ENCODE measurements around the gene ZNF433.

Gene ZNF433

DNA sequence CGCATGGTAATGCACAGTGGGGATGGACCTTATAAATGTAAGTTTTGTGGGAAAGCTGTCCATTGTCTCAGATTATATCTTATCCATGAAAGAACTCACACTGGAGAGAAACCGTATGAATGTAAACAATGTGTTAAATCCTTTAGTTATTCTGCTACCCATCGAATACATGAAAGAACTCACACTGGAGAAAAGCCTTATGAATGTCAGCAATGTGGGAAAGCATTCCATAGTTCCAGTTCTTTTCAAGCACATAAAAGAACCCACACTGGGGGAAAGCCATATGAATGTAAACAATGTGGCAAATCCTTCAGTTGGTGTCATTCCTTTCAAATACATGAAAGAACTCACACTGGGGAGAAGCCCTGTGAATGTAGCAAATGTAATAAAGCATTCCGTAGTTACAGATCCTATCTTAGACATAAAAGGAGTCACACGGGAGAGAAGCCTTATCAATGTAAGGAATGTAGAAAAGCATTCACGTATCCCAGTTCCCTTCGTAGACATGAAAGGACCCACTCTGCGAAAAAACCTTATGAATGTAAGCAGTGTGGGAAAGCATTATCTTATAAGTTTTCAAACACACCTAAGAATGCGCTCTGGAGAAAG, 56.9 kb downstream of the ZNF433 start:
- Mint-ChIP-seq H3K4me3 (no peak overlapping the region), H3K36me3 (peaks cover 42 to 49% of the 10 kb centered on the region in 2 donors)

DNA sequence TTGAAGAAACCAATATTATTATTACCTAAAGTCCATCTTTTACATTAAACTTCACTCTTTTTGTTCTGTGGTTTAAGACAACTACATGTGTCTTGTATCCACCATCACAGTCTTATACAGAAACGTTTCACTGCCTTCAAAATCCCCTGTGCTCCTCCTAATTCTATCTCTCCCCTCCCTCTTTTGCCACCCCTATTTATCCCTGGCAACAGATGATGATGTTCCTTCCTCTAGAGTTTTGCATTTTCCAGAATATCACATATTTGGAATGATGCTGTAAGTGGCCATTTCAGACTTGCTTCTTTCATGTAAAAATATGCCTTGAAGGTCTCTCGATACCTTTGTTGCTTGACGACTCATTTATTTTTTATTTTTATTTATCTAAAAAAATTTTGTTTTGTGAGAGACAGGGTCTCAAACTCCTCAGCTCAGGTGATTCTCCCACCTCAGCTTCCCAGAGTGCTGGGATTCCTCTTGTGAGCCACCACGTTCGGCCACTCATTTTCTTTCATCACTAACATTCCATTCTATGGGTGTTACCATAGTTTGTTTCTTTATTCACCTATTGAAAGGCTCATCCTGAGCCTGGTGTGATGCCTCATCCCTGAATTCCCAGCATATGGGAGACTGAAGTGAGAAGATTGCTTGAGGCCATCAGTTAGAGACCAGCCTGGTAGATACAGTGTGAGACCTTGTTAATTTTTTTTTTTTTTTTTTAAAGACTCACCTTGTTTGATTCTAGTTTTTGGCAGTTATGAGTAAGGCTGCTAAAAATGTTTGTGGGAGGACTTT, 62.3 kb downstream of the ZNF433 start:
- Mint-ChIP-seq H3K36me3 (peaks cover 28 to 39% of the 10 kb centered on the region in 2 donors), H3K4me3 (no peak overlapping the region), H3K9me3 (peaks cover 4 to 6% of the 10 kb centered on the region in 2 donors), H3K27ac (no peak overlapping the region), H3K27me3 (no peaks in the 10 kb centered on the region), H3K4me1 (peaks cover 14 to 16% of the 10 kb centered on the region in 2 donors)
- DNase-seq (no peak), ATAC-seq (replicated peaks) (no peak)

More for the DNA sequence above, 56.9 kb downstream of the ZNF433 start:
- no peak overlapping the region for H3K27ac Mint-ChIP-seq
- no peaks in the 10 kb centered on the region for H3K27me3 Mint-ChIP-seq
- no peak for ATAC-seq (replicated peaks)
- H3K4me1 Mint-ChIP-seq = peaks cover 0 to 7% of the 10 kb centered on the region in 2 donors
- H3K9me3 Mint-ChIP-seq = peaks cover 21 to 23% of the 10 kb centered on the region in 2 donors
- DNase-seq = no peak

DNA sequence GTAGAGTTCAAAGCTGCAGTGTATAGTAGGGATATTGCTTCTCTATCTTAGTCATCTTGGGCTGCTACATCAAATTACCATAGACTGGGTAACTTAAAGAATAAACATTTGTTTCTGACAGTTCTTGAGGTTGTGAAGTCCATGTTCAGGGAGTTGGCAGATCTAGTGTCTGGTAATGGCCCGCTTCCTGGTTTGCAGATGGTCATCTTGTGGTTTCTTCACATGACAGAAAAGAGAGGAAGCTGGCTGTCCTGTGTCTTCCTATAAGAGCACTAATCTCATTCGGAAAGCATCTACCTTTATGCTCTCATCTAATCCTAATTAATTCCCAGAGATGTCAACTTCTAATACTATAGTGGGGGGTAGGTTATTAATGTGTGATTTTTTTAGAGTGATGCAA, 64.4 kb downstream of the ZNF433 start:
- Mint-ChIP-seq H3K4me3 (no peak overlapping the region), H3K9me3 (peaks cover 0 to 4% of the 10 kb centered on the region in 2 donors), H3K27me3 (no peaks in the 10 kb centered on the region), H3K27ac (no peak overlapping the region), H3K4me1 (peaks cover 20 to 21% of the 10 kb centered on the region in 2 donors), H3K36me3 (peaks cover 12 to 21% of the 10 kb centered on the region in 2 donors)
- no peak for DNase-seq
- no peak for ATAC-seq (replicated peaks)

DNA sequence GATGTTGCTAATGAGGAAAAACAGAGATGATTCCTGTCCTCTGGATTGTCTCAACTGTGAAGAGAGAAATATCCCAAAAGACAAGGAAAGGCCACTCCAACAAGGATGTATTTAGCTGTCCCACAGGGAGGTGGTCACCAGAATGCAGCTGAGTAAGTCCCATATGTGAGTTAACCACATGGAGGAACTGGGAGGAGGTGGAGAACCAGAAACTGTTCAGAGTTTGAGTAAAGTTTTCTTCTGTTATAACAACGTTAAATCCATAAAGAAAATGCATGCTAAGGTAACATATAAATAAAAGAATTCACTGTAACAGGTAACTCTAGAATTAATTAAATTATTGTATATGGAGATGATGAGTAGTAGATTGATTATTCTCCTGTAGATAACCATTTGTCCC, 65.3 kb downstream of the ZNF433 start:
- ATAC-seq (replicated peaks) = no peak

DNA sequence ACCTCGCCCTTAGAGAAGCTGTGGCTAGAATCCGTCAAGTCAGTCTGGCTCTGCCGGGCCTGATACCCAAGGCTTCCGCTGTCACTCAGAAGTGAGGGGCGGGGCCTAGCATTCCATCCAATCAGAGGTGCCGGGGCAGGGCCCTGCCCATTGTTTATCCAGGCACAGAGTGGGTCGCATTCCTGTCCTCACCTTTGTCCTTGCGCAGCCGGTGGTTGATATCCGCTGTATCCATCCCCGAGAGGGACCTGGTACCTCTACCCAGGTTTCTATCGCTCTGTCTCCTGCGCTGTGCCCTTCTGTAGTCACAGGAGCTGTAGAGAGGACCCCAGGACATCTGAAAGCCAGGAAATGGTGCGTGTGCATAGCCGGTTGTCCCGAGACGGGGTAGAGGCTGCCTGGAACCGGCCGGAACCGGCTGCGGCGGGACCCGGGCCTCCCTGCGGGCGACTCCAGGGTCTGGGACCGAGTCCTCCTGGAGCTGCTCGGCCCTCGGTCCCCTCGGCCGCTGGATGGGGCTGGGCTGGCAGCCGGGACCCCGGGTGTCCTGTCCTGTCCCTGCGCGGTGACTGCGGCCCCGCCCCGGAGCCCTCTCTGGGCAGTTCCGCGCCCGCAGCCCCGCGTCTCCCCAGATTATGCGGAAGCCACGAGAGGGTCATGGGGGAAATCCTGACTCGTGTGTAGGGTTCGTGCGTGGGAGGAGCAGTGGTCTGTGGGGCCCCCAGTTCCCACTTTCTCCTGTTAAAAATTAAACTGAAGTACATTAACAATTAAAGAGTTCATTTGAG, 70.4 kb downstream of the ZNF433 start, which contains the start of gene ZNF763:
ZNF763 (plus strand) TSS at position 183 of the 788 bp plus-strand sequence; CDS start at position 352, 169 bp downstream.
- ATAC-seq (replicated peaks) (peak; percentile 92), DNase-seq (peak; percentile 87)
- peak within 1 kb of the TSS; percentile 91 to 94 for H3K4me3 Mint-ChIP-seq
- no peaks in the 10 kb centered on the region for H3K9me3 Mint-ChIP-seq
- peaks cover 31 to 43% of the 10 kb centered on the region in 2 donors for H3K4me1 Mint-ChIP-seq
- H3K27me3 Mint-ChIP-seq = no peaks in the 10 kb centered on the region
- peaks cover 6 to 14% of the 10 kb centered on the region in 2 donors for H3K36me3 Mint-ChIP-seq
- peak within 1 kb of the TSS; percentile 95 for H3K27ac Mint-ChIP-seq

More for the DNA sequence above, 65.3 kb downstream of the ZNF433 start:
- Mint-ChIP-seq H3K27me3 (no peaks in the 10 kb centered on the region), H3K27ac (no peak overlapping the region), H3K9me3 (peaks cover 0 to 4% of the 10 kb centered on the region in 2 donors), H3K4me3 (no peak overlapping the region), H3K4me1 (peaks cover 27 to 28% of the 10 kb centered on the region in 2 donors), H3K36me3 (peaks cover 8 to 21% of the 10 kb centered on the region in 2 donors)
- DNase-seq = no peak
